HG03520 (cell line): ENCODE data around the gene CDH12.
"Not testable (repeated sequence)": the region's sequence is repeated elsewhere in the genome, so short reads cannot be mapped to it uniquely, and the experiment has no call there.

ENCODE experiments used
- ATAC-seq: cut with Tn5 transposase; IDR thresholded peaks from one replicate; pipeline ENCODE4 v1.9.1; 2021; ENCODE audit warnings: mild to moderate bottlenecking, moderate library complexity; ENCODE audit not compliant: unreplicated experiment

Gene CDH12

GRCh38 chr5:22057012-22057411 is 796.1 kb downstream of the CDH12 start:
- no peak for ATAC-seq

- no peak for ATAC-seq
Observed at GRCh38 chr5:22056601-22057000, 796.5 kb downstream of the CDH12 start.

DNA sequence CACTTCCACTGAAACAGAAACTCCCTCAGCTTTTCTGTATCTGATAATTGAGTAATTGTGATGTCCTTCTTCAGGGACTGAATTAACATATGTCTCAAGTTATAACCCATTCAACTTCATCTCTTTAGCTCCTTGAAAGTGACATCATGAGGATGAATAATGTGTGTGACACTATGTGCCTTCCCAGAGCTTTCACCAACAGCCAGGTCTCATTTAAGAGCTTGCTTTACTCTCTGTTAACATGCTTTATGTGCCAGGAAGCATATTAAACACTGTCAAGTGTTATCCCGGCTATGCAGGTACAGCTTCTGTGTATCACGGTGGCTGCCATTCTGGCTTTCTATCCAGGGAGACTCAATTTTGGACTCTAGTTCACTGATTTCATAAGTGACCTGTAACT is 799.9 kb downstream of the CDH12 start:
- ATAC-seq: no peak

DNA sequence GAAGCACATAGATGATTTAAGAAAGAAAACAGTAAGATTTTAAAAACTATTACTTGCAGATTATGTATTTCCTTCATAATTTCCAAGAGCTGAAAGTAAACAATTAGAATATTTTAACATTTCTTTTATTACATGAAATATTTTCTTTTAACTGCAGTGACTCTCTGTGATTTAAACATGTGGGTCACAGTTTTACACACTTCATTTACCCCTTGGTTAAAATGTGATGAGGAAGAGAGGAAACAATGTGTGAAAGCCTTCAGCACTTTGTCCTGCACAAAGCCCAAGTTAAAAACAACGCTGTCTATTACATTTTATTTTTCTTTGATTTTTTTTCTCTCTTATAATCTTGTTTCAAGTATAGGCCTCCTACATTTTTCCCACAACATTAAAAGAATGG is 801.3 kb downstream of the CDH12 start:
- no peak for ATAC-seq

DNA sequence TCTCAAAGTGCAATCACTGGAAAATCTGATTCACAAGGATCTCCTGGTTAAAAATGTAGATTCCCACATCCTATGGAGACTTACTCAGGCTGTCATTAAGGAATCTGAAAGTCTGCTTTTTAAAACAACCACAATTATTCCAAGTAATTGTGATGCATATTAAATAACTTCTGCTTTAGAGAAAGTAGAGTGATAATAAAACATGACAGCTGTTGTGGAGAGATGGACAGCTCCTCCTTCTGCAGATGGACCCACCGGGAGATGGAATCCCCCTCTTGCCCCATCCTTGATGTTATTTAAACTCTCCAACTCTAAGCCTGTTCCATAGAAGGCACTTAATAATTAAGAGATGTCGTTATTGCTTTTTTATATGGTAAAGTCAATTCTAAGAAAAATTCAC is 802.2 kb downstream of the CDH12 start:
- ATAC-seq: no peak

GRCh38 chr5:22044229-22044628 is 808.9 kb downstream of the CDH12 start:
- ATAC-seq: no peak

DNA sequence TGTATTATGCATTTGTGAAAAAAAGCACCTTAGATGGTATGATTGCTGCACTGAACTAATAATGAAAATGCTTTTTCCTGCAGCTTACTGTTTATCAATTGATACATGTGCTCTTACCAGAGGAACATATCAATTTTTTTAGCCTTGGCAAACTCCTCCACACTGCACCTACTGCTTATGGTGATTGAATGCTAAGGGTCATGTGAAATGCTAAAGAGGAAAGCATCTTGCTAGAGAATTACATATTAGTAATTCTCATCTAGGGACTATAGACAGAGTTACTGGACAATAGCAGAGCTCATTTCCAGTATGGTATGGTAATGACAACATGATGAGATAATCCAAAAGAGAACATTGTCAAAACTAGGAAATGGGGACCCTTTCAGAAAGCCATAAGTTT is 817.1 kb downstream of the CDH12 start:
- no peak for ATAC-seq

GRCh38 chr5:22033066-22033465 is 820.1 kb downstream of the CDH12 start:
- no peak for ATAC-seq

DNA sequence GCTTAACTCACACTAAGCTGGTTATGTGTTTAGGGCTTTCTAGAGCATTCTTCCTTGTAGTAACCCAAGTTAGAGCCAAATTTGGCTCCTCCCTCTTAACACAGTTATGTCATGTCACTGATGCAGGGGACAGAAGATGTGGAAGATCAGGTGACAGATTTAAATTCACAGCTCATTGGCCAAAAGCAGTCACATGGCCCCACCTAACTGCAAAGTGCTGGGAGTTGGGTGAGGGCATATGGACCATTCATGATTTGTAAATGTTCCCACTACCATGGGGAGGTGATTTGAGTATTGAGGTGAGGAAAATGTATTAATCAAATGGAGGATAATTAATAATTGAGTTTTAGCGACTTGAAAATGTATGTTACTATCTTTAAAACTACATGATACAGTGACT is 829.4 kb downstream of the CDH12 start:
- ATAC-seq: no peak

DNA sequence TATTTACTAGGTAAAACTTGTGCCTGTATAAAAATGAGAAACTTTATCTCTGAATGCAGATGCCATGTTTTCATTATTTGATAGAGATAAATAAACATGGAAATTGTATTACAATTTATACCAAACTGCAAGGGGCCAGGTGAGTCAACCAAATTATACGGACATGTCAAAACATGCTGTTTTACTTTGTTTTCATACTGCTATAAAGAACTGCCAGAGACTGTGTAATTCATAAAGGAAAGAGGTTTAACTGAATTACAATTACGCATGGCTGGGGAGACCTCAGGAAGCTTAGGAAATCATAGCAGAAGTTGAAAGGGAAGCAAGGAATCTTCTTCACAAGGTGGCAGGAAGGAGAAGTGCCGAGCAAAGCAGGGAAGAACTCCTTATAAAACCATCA is 840.3 kb downstream of the CDH12 start:
- ATAC-seq: not testable (repeated sequence)

DNA sequence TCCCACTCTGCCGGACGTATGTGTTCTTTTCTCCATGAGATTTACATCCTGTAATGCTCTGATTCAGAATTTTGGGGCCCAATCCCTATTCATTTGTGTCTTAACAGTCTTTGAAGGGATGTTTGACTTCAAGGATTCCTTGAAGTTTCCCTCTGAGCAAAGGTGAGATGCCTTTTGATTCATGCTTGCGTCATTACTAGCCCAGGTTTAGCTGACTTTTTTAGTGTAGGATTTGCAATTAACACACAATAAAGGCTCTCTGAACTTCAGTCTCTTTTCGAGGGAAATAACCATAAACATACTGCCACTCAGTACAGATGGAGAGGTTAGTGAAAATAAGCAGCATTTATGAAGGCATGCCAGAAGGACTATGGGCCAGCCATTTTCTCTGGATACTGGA is 842.3 kb downstream of the CDH12 start:
- not testable (repeated sequence) for ATAC-seq

- ATAC-seq: not testable (repeated sequence)
Observed at GRCh38 chr5:22001097-22001496, 852.0 kb downstream of the CDH12 start.

GRCh38 chr5:21985799-21986198 is 867.3 kb downstream of the CDH12 start:
- ATAC-seq: not testable (repeated sequence)

DNA sequence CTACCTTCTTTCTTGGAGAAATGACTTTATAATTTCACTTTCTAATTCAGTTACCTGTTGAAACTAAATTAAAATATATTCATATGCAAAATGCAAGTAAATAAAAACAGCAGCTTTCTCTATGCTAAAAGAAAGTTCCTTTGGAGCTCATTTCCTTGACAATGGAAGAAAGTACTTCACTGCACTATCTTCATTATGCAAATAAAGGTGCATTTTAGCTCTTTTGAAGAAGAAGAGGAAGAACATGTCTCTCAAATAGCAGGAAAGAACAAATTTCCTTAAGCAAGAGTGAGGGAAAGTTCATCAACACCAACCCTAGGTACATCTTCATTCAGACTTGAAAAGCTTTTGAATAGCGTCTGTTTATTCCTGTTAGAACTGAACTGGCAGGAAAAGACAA is 901.6 kb downstream of the CDH12 start:
- not testable (repeated sequence) for ATAC-seq

DNA sequence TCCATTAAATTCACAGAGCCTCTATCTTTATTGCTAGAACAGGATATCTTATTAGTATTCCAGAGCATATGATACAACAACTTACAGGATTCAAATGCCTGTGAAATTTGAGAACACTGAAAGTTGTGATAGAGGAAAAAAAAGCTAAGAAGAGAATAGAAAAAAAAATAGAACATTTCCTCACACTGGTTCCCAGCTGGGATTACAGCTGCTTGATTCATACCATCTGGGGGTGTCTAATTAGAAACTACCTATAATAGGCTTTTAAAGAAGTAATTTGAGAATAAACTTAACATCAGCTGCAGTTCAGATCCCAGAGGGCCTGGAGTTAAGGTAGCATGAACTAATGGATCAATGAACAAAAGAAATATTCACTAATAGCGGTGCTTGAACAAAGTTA is 922.0 kb downstream of the CDH12 start:
- no peak for ATAC-seq

GRCh38 chr5:21919414-21920022 is 933.6 kb downstream of the CDH12 start:
- peak; percentile 92 for ATAC-seq

DNA sequence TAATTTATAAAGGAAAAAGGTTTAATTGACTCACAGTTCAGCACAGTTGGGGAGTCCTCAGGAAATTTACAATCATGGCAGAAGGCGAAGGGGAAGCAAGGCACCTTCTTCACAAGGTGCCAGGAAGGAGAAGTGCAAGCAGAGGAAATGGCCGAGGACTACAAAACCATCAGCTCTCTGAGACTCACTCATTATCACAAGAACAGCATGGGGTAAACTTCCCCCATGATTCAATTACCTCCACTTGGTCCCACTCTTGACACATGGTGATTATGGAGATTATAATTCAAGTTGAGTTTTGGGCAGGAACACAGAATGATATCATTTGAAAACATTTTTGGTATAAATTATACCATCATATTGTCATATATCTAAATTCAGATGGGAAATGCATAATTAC is 934.7 kb downstream of the CDH12 start:
- ATAC-seq: no peak

DNA sequence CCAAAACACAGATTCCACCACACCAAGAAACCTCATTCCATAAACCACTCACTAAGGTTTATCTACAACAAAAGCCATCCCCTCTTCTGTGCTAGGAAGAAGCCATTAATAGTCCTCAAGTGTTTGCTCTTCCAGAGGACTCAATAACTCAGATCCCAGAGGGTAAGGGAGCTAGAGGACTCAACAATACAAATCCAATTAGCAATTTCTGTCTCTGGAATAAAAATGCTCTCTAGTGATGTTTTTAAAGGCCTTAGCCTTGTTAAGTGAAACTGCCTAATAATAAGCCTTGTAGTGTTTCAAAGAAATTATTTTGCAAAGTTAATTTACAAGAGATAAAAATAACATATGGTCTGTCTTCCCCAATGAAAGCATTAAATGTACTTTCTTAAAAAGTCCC is 942.4 kb downstream of the CDH12 start:
- ATAC-seq: no peak

GRCh38 chr5:21895766-21896350 is 957.3 kb downstream of the CDH12 start:
- no peak for ATAC-seq

DNA sequence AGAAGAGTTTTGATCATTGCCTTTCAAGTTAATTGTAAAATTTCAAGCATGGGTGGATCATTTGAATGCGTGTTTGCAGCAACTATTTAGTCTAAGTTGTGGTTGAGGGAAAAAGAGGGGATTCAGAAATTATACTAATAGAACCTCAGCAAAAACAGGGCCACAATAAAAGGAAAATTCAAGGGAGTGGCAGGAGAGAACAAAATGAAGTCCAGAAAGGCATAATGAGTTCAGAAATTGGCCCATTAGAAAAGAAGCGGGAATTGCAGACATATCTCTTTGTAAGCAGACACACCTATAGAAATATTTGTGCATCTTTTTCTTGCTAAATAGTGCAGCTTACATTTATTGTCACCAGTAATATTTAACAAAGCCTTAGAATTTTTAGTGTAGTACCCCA is 960.0 kb downstream of the CDH12 start:
- ATAC-seq: no peak

GRCh38 chr5:21889581-21889980 is 963.6 kb downstream of the CDH12 start:
- ATAC-seq: no peak

DNA sequence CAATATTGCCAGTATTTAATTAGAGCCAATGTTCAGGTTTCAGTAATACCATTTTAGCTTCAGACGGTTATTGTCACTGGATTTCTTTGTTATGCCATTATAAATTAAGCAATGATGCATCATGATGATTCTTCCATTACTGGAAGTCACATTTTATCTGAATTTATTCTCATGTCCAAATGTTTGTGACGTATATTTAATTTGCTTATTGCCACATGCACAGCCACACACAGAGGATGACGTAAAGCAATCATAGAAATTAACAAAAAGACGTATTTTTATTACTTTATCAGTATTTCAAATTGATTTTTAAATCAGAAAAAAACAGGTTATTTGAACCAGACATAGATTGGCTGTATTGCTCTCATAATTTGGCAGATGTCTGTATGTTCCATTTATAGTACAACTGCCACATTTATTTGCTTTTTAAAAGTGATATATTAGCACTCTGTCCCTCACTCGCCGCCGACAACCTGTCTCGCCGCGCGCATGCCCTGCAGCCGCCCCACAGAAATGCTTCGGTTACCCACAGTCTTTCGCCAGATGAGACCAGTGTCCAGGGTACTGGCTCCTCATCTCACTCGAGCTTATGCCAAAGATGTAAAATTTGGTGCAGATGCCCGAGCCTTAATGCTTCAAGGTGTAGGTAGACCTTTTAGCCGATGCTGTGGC is 970.9 kb downstream of the CDH12 start:
- ATAC-seq: no peak

GRCh38 chr5:21880164-21880563 is 973.0 kb downstream of the CDH12 start:
- no peak for ATAC-seq
